K562 (cell line): ENCODE results near the gene RNASET2. TPM values are rescaled to one million over a fixed set of nuclear protein-coding genes. Genes with fewer than 3 reads are reported as not detected.

ENCODE experiments used
- ATAC-seq: fragments of 200-7000 bp; cut with Tn5 transposase; 3 replicates; pipeline ENCODE4 v1.9.1; 2020; ENCODE audit warnings: moderate library complexity
- BruUV-seq: library from RNA; stranded (reverse); fragments of 400-500 nt; replicated peaks from 2 replicates; lab custom pipeline; 2021; lab: Mats Ljungman, UMichigan
- CTCF ChIA-PET: fragments of 300-600 bp; formaldehyde crosslinking; extraction: SDS; loops from one replicate; lab custom pipeline; 2021; ENCODE audit warnings: low intra/inter-chr PET ratio; lab: Yijun Ruan, JAX
- POLR2A ChIA-PET: fragments of 300-600, 350-650 bp; sonication (Branson Sonifier 250); formaldehyde crosslinking; extraction: SDS; loops from one replicate; lab custom pipeline; 2021; ENCODE audit warnings: antibody characterized with exemption, inconsistent platforms; lab: Yijun Ruan, JAX
- DNase-seq, 4 experiments: peaks; one replicate each; pipeline versions ENCODE4 v3.0.0 to v3.0.0-alpha.2; 2011 to 2018; ENCODE audit warnings: low spot score in 3 of 4, mixed read lengths in 3 of 4; ENCODE audit errors: extremely low read depth in 1 of 4
- FAIRE-seq: peaks from 2 replicates; lab custom pipeline; 2011; peaks lifted over from hg19 to GRCh38; lab: Jason Lieb, UNC
- H2AFZ ChIP-seq: 2 replicates; pipeline ENCODE4 v1.6.0; 2011; ENCODE audit warnings: low read depth, low read length, control low read depth, inconsistent platforms
- H3K27ac ChIP-seq: fragments of 200-600 bp; 3 replicates; pipeline ENCODE4 v1.8.0; 2011; ENCODE audit warnings: low read depth, mild to moderate bottlenecking, control low read depth, inconsistent platforms, low read length, moderate library complexity, mixed read lengths; ENCODE audit errors: extremely low read depth
- H3K27me3 ChIP-seq, 2 experiments: fragments of 300-600 bp in 1 of 2; 2 replicates in 1 of 2; 3 replicates in 1 of 2; pipeline versions ENCODE4 v1.6.0 to v1.8.0; 2011; ENCODE audit warnings: inconsistent platforms in 2 of 2, low read length in 2 of 2, mild to moderate bottlenecking in 1 of 2, mixed read lengths in 1 of 2, moderate library complexity in 1 of 2; ENCODE audit not compliant: control insufficient read depth in 2 of 2, insufficient read depth in 2 of 2
- H3K36me3 ChIP-seq: fragments of 300-600 bp; 3 replicates; pipeline ENCODE4 v1.8.0; 2011; ENCODE audit warnings: mild to moderate bottlenecking, low read length, inconsistent platforms; ENCODE audit not compliant: control insufficient read depth, insufficient read depth
- H3K4me1 ChIP-seq, 2 experiments: fragments of 200-600 bp in 1 of 2; replicated peaks in 1 of 2; 2 replicates in 1 of 2; 3 replicates in 1 of 2; pipeline versions ENCODE4 v1.5.1 to v1.8.0; 2011; ENCODE audit warnings: inconsistent platforms in 2 of 2, low read length in 2 of 2, mild to moderate bottlenecking in 1 of 2, mixed read lengths in 1 of 2, moderate library complexity in 1 of 2; ENCODE audit not compliant: control insufficient read depth in 2 of 2, insufficient read depth in 2 of 2
- H3K4me2 ChIP-seq: 2 replicates; pipeline ENCODE4 v1.6.1; 2011; ENCODE audit warnings: low read length, control low read depth, inconsistent platforms, mixed read lengths; ENCODE audit not compliant: insufficient read depth
- H3K4me3 ChIP-seq: fragments of 200-600 bp; sonication (generic), shearing (Covaris generic); 2 replicates; pipeline ENCODE4 v1.5.1; 2016; ENCODE audit warnings: control low read depth, inconsistent platforms
- H3K79me2 ChIP-seq: fragments of 200-600 bp; 3 replicates; pipeline ENCODE4 v1.8.0; 2011; ENCODE audit warnings: low read length, inconsistent platforms; ENCODE audit not compliant: control insufficient read depth, insufficient read depth
- H3K9ac ChIP-seq, 2 experiments: 2 replicates each; pipeline versions ENCODE4 v1.6.0 to v1.6.1; 2011; ENCODE audit warnings: low read depth in 2 of 2, low read length in 2 of 2, control low read depth in 1 of 2, inconsistent platforms in 1 of 2, mild to moderate bottlenecking in 1 of 2, mixed read lengths in 1 of 2; ENCODE audit not compliant: insufficient read depth in 1 of 2
- H3K9me1 ChIP-seq: one replicate; pipeline ENCODE4 v1.6.0; 2011; ENCODE audit warnings: inconsistent platforms, mild to moderate bottlenecking, low read length, moderate library complexity; ENCODE audit not compliant: control insufficient read depth, insufficient read depth
- H3K9me3 ChIP-seq: replicated peaks from 2 replicates; pipeline ENCODE4 v1.5.1; 2011; ENCODE audit warnings: low read depth, low read length, inconsistent platforms; ENCODE audit not compliant: control insufficient read depth, insufficient read depth
- H4K20me1 ChIP-seq: replicated peaks from 2 replicates; pipeline ENCODE4 v1.6.1; 2011; ENCODE audit warnings: low read length, inconsistent platforms, mixed read lengths; ENCODE audit not compliant: control insufficient read depth, insufficient read depth
- C11orf30 ChIP-seq: fragments of 450-650 bp; IDR thresholded peaks from 2 replicates; pipeline ENCODE4 v1.6.1; 2016; ENCODE audit warnings: low read depth, mild to moderate bottlenecking
- CREB3L1 ChIP-seq: fragments of 450-650 bp; IDR thresholded peaks from 2 replicates; pipeline ENCODE4 v1.6.1; 2014; ENCODE audit warnings: low read depth, mild to moderate bottlenecking, moderate library complexity, borderline replicate concordance
- DPF2 ChIP-seq: fragments of 450-650 bp; IDR thresholded peaks from 2 replicates; pipeline ENCODE4 v1.6.1; 2016
- FOXA3 ChIP-seq, 2 experiments: fragments of 450-650 bp in 1 of 2; sonication (generic) in 1 of 2; formaldehyde crosslinking; IDR thresholded peaks in 1 of 2; conservative IDR thresholded peaks in 1 of 2; 2 replicates each; pipeline versions ENCODE4 v1.4.0 to v1.8.0; 2020 to 2022; ENCODE audit warnings: mild to moderate bottlenecking in 2 of 2, missing genetic modification reagents in 1 of 2
- HMG20A ChIP-seq: fragments of 450-650 bp; formaldehyde crosslinking; conservative IDR thresholded peaks from 2 replicates; pipeline ENCODE4 v1.4.0; 2020; ENCODE audit warnings: mild to moderate bottlenecking, mixed read lengths
- KLF1 ChIP-seq: fragments of 450-650 bp; IDR thresholded peaks from 2 replicates; pipeline ENCODE4 v1.6.1; 2016; ENCODE audit warnings: missing genetic modification characterization, missing compliant biosample characterization
- MAFG ChIP-seq: fragments of 450-650 bp; conservative IDR thresholded peaks from 2 replicates; pipeline ENCODE4 v1.6.1; 2016; ENCODE audit warnings: missing genetic modification characterization, missing compliant biosample characterization
- NR3C1 ChIP-seq: sonication (generic); formaldehyde crosslinking; IDR thresholded peaks from 2 replicates; pipeline ENCODE4 v1.8.1; 2022; ENCODE audit warnings: missing genetic modification reagents
- ZC3H11A ChIP-seq: IDR thresholded peaks from 2 replicates; pipeline ENCODE4 v1.6.1; 2012; ENCODE audit warnings: low read depth, low read length, improper control_type of control experiment
- ZNF766 ChIP-seq: fragments of 200-800 bp; sonication (Bioruptor generic); conservative IDR thresholded peaks from 2 replicates; pipeline ENCODE4 v1.6.1; 2016; ENCODE audit warnings: missing genetic modification characterization, missing compliant biosample characterization
- WGBS: fragments of 100-300 bp; shearing (Covaris generic); methylation state at CpG from one replicate; pipeline ENCODE4 v1.1.6; 2016; ENCODE audit warnings: low coverage, mixed read lengths; ENCODE audit not compliant: insufficient coverage; ENCODE audit errors: missing lambda C conversion rate; 5-methylcytosine and 5-hydroxymethylcytosine counted together
- in situ Hi-C: fragments of 300-500 bp; cut with MboI; formaldehyde crosslinking; loops from 4 replicates; pipeline ENCODE4 v1.15.0; 2018; ENCODE audit warnings: inconsistent platforms, mixed read lengths
- intact Hi-C: fragments of 100-400 bp; cut with micrococcal nuclease; formaldehyde crosslinking; loops from 2 replicates; pipeline ENCODE4 v1.14.2; 2022
- polyA plus RNA-seq, 8 experiments: library from polyadenylated mRNA; depleted of rRNA in 4 of 8; stranded (reverse) in 5 of 8; unstranded in 3 of 8; fragments of >200 nt; fragmentation: Nextera tagmentation in 2 of 8; fragmentation: Illumina TruSeq in 1 of 8; extraction: Ambion mirVana in 2 of 8; extraction: Trizol in 1 of 8; gene quantifications; 2 replicates each; pipeline versions ENCODE4 v1.2.1 to v1.2.3, GENCODE V29; 2011 to 2014; ENCODE audit warnings: inconsistent platforms in 1 of 8, missing spikeins in 1 of 8
- total RNA-seq, 7 experiments: library from RNA; depleted of rRNA in 6 of 7; stranded (reverse); fragments of >200 nt in 6 of 7; fragmentation: Illumina TruSeq in 2 of 7; extraction: Trizol in 2 of 7; gene quantifications; 2 replicates each; pipeline versions ENCODE4 v1.2.1 to v1.2.3, GENCODE V29; 2011 to 2021; ENCODE audit warnings: low replicate concordance in 1 of 7

The RNASET2 gene
- total and polyA plus RNA-seq, 9 of the 15 experiments (the other 6 are each of a cell fraction or from before 2014, with no cell fraction given): 7.4 to 141 (median 91.3) TPM

GRCh38 chr6:166939345-166939744, 17.0 kb downstream of the RNASET2 start (continued):
- no peak for TF ChIP-seq CREB3L1
- no peak for TF ChIP-seq KLF1 (tag)
- TF ChIP-seq MAFG: 0 out of 2 replicates have a peak, but pooled peaks have one; percentile 13
- TF ChIP-seq ZC3H11A: no peak
- peak; percentile 39; the same call in 1 of the 2 replicates for TF ChIP-seq C11orf30
- TF ChIP-seq ZNF766 (CRISPR knock-in tag): no peak

DNA sequence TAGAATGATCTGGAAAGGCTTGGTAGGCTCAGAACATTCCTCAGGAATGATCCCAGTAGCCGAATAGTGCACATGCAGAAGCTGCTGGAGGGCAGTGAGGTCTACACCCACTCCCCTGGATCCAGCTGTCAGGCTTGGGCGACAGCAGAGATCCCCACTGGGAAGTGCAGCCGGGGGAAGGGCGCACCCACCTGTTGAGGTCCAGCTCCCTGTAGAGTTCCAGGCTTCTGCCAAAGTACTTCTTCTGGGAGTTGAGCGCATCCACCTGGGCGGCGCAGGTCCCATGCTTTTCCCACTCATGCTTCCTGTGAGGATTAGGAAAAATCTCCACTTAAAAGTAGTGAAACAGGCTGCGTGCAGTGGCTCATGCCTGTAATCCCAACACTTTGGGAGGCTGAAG, 17.6 kb downstream of the RNASET2 start:
- Histone ChIP-seq H3K4me1 (peaks cover 8 to 32% of the 10 kb centered on the region in 2 experiments), H3K36me3 (peaks cover 31% of the 10 kb centered on the region; the same call in 2 of the 3 replicates), H3K9ac (no peak overlapping the region), H4K20me1 (peaks cover 5% of the 10 kb centered on the region; the same call in 1 of the 2 replicates), H3K27me3 (no peaks in the 10 kb centered on the region), H3K9me3 (no peaks in the 10 kb centered on the region; the same call in 1 of the 2 replicates), H3K9me1 (peaks cover 4% of the 10 kb centered on the region), H2AFZ (no peak overlapping the region), H3K4me2 (no peak overlapping the region), H3K4me3 (no peak overlapping the region), H3K27ac (no peak overlapping the region), H3K79me2 (no peaks in the 10 kb centered on the region)
- DNase-seq (no peak), FAIRE-seq (no peak), ATAC-seq (no peak)
- WGBS: 87% methylated on average over 8 of the region's 8 CpGs
- no peak for TF ChIP-seq FOXA3 (CRISPR knock-in tag; conservative IDR thresholded peaks at IDR 0.05 in 1 of 2, IDR thresholded peaks at IDR 0.05 in 1 of 2)
- no peak for TF ChIP-seq DPF2
- TF ChIP-seq NR3C1: 0 out of 2 replicates have a peak, but pooled peaks have one; percentile 45
- TF ChIP-seq HMG20A (CRISPR knock-in tag): no peak
- in situ Hi-C loops: no loop called here
- BruUV-seq: no TSS peak
- ChIA-PET CTCF (interaction anchor here (0.6 to 1.1 kb wide), 2 partner anchors 12 to 836 kb away, joined by 4 to 5 read pairs; no protein-coding TSS in a partner anchor), POLR2A (no interaction called here)
- intact Hi-C loops: no loop called here
